Pericardium fibroblast (primary cell): Measurements from ENCODE around the gene PLB1. TPM values are rescaled to one million over a fixed set of nuclear protein-coding genes. Genes with fewer than 3 reads are reported as not detected.

Source experiments
- total RNA-seq: library from RNA; depleted of rRNA; stranded (reverse); fragments of >200 nt; gene quantifications from 2 replicates; pipeline ENCODE4 v1.2.3, GENCODE V29; 2015

PLB1 gene, protein sequence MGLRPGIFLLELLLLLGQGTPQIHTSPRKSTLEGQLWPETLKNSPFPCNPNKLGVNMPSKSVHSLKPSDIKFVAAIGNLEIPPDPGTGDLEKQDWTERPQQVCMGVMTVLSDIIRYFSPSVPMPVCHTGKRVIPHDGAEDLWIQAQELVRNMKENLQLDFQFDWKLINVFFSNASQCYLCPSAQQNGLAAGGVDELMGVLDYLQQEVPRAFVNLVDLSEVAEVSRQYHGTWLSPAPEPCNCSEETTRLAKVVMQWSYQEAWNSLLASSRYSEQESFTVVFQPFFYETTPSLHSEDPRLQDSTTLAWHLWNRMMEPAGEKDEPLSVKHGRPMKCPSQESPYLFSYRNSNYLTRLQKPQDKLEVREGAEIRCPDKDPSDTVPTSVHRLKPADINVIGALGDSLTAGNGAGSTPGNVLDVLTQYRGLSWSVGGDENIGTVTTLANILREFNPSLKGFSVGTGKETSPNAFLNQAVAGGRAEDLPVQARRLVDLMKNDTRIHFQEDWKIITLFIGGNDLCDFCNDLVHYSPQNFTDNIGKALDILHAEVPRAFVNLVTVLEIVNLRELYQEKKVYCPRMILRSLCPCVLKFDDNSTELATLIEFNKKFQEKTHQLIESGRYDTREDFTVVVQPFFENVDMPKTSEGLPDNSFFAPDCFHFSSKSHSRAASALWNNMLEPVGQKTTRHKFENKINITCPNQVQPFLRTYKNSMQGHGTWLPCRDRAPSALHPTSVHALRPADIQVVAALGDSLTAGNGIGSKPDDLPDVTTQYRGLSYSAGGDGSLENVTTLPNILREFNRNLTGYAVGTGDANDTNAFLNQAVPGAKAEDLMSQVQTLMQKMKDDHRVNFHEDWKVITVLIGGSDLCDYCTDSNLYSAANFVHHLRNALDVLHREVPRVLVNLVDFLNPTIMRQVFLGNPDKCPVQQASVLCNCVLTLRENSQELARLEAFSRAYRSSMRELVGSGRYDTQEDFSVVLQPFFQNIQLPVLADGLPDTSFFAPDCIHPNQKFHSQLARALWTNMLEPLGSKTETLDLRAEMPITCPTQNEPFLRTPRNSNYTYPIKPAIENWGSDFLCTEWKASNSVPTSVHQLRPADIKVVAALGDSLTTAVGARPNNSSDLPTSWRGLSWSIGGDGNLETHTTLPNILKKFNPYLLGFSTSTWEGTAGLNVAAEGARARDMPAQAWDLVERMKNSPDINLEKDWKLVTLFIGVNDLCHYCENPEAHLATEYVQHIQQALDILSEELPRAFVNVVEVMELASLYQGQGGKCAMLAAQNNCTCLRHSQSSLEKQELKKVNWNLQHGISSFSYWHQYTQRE (N-terminal part only)
- total RNA-seq, result 0.23 and 0.34 TPM in 2 replicates

DNA sequence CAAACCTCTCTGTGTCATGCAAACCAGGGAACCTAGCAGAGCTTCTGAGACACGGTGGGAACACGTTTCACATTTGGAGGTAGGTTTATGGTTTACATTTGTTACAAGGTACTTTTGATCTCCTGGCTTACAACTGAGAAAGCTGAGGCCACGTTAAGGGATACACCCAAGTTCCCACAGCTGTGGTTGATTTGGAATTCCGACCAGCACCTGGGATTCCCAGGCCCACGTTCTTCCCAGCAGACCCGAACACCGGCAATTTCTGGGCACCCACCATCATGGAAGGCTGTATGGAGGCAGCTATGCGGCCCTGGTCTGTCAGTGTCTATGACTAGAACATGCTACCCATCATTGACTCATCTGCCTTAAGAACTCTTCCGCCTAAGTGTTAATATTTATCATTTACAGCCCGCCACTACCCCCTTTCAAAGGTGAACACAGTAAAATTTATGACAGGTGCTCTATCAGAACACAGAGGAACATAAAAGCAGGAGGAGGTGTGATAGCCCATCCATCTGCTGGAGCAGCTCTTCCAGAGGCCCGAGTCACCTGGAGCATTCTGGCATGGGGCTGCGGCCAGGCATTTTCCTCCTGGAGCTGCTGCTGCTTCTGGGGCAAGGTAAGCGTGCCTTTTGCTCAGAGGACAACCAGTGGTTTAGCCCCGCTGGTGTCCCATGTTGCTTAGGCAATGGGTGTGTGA lies at the start of gene PLB1:
PLB1 (plus strand) TSS at position 510 of the 700 bp plus-strand sequence; CDS start at position 565, 55 bp downstream.

Other genes with a start within 250 kb of the PLB1 start
- 50.0 and 56.4 TPM in 2 replicates for gene FOSL2, start 103.2 kb upstream of the PLB1 start, total RNA-seq